Activated gamma-delta T cell treated with Interleukin-2 at 50 U/mL for 16 hours (primary cell): ENCODE measurements around the gene ACR.
A peak's percentile ranks its signal among the peaks of the same experiment; 100 is the strongest.
"Not testable (repeated sequence)": the region's sequence is repeated elsewhere in the genome, so short reads cannot be mapped to it uniquely, and the experiment has no call there.

Experiments
- DNase-seq: peaks from one replicate; pipeline ENCODE4 v3.0.0-alpha.2; 2020

The ACR gene

DNA sequence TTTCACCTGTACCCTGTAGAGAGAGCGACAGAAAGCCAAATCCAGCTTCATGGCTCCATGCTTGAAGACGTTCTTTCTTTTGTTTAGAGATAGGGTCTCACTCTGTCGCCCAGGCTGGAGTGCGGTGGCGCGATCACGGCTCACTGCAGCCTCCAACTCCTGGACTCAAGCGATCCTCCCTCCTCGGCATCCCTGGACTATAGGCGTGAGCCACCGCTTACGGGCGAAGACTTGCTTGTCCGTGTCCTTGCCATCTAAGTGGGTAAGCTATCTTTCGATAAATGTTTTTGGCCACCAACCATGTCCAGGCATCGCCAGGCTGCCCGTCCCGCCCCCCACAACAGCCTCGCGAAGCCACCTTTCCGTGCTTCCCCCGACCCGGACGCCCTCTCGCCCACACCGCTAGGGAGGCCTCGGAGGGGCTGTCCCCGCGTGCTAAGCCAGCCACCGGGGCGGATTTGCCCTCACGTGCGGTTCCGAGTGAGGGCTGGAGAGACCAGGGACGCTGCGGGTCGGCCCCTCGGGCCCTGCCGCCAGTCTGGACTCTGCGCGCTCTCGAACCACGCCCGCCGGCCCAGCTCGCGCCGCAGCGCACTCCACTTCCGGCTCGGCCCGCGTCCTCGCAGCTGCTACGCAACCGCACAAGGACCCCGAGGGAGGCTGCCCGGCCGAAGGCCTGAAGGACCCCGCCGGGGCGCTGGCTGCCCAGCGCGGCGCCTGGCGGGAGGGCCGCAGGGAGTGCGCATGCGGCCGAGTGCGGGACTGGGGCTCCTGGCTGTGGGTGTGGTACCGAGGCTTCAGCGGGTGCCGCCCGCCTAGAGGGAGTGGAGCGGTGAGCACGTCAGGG, 45.3 kb downstream of the ACR start, which contains the start of gene RABL2B:
RABL2B (minus strand) TSS at position 604 of the 847 bp plus-strand sequence. CDS start 1,342 bp downstream, outside the sequence.
- peak; percentile 87 for DNase-seq

- not testable (repeated sequence) for DNase-seq
These were observed 45.9 kb downstream of the ACR start for GRCh38 chr22:50783880-50784276.

DNA sequence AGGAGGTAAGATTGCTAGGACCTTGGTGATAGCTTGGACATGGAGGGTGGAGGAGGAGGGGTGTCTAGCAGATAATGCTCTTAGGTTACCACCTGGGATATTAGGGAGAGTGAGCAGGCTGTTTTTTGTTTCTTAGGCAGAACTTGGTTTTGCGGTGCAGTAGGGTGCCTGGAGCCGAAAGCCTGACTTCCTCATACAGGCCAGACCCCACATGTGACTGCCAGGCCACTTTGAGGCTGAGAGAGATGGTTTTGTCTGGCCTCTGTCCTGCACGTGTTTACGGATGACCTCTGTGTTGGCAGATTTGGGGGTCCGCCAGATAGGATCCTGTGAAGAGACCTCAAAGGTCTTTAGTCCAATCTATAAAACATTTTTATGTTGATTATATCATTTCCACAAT, 47.3 kb downstream of the ACR start:
- DNase-seq = not testable (repeated sequence)

DNA sequence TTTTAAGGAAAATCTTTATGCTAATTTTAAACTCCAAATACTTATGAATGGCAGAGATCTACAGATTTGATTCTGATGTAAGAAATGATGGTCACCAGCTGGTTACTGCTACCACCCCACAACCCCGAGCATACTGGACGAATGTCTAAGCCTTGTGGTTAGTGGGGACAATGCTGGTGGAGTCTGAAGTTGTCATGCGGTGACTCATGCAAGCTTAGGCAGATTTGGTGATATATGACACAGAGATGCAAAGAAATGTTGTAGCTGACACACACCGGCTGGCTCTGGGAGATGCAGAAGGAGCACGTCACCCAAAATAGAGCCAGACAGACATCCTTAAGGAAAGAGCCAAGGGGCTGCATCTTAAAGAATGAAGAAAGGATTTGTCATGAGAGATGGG, 48.9 kb downstream of the ACR start:
- DNase-seq = not testable (repeated sequence)
